CD14-positive monocyte (primary cell): ENCODE measurements around the gene CELF4. TPM values are rescaled to one million over a fixed set of nuclear protein-coding genes. Genes with fewer than 3 reads are reported as not detected.
A peak's percentile ranks its signal among the peaks of the same experiment; 100 is the strongest.

Experiments used
- DNase-seq, 3 donors: peaks; one replicate each; pipeline ENCODE4 v3.0.0-alpha.2; 2011 to 2022
- H2AFZ ChIP-seq: 2 replicates; pipeline ENCODE4 v1.6.0; 2012; ENCODE audit warnings: mild to moderate bottlenecking, low read depth, low read length, inconsistent platforms; ENCODE audit not compliant: insufficient read depth, poor library complexity, severe bottlenecking
- H3K27ac ChIP-seq, 2 donors: 1 replicate in 1 of 2; 2 replicates in 1 of 2; pipeline ENCODE4 v1.5.1; 2012 to 2013; ENCODE audit warnings: low read length in 2 of 2, control low read depth in 1 of 2, inconsistent platforms in 1 of 2, low read depth in 1 of 2, mild to moderate bottlenecking in 1 of 2
- H3K27me3 ChIP-seq, 2 donors: one replicate each; pipeline versions ENCODE4 v1.6.0 to v1.6.1; 2011 to 2013; ENCODE audit warnings: low read length in 2 of 2; ENCODE audit not compliant: control insufficient read depth in 2 of 2, insufficient read depth in 2 of 2
- H3K36me3 ChIP-seq, 2 donors: replicated peaks in 1 of 2; 1 replicate in 1 of 2; 2 replicates in 1 of 2; pipeline versions ENCODE4 v1.5.1 to v1.6.1; 2012 to 2013; ENCODE audit warnings: low read length in 2 of 2, control low read depth in 1 of 2, inconsistent platforms in 1 of 2, mild to moderate bottlenecking in 1 of 2; ENCODE audit not compliant: insufficient read depth in 2 of 2, control insufficient read depth in 1 of 2
- H3K4me1 ChIP-seq, 2 donors: 1 replicate in 1 of 2; 2 replicates in 1 of 2; pipeline versions ENCODE4 v1.5.1 to v1.6.1; 2012 to 2013; ENCODE audit warnings: low read length in 2 of 2, control low read depth in 1 of 2, inconsistent platforms in 1 of 2, mild to moderate bottlenecking in 1 of 2, moderate library complexity in 1 of 2; ENCODE audit not compliant: insufficient read depth in 2 of 2, control insufficient read depth in 1 of 2
- H3K4me2 ChIP-seq: replicated peaks from 2 replicates; pipeline ENCODE3; 2012; ENCODE audit warnings: low read length, moderate library complexity, mild to moderate bottlenecking; ENCODE audit not compliant: poor library complexity, severe bottlenecking; ENCODE audit errors: extremely low read depth
- H3K4me3 ChIP-seq, 3 experiments: fragments of 200-600 bp in 1 of 3; sonication (generic) in 1 of 3; replicated peaks in 1 of 3; 1 replicate in 2 of 3; 2 replicates in 1 of 3; pipeline ENCODE4 v1.5.1; 2011 to 2013; ENCODE audit warnings: low read length in 3 of 3, mild to moderate bottlenecking in 3 of 3, control low read depth in 2 of 3, low read depth in 2 of 3, inconsistent platforms in 1 of 3, moderate library complexity in 1 of 3
- H3K79me2 ChIP-seq: 2 replicates; pipeline ENCODE4 v1.6.0; 2012; ENCODE audit warnings: mild to moderate bottlenecking, control low read depth, inconsistent platforms, low read length, moderate library complexity; ENCODE audit not compliant: insufficient read depth
- H3K9ac ChIP-seq: 2 replicates; pipeline ENCODE4 v1.6.0; 2017; ENCODE audit warnings: low read length, mild to moderate bottlenecking; ENCODE audit not compliant: insufficient read depth, poor library complexity, severe bottlenecking
- H3K9me3 ChIP-seq, 2 donors: replicated peaks in 1 of 2; 1 replicate in 1 of 2; 2 replicates in 1 of 2; pipeline versions ENCODE4 v1.5.1 to v1.6.1; 2012 to 2013; ENCODE audit warnings: low read length in 2 of 2, control low read depth in 1 of 2; ENCODE audit not compliant: control insufficient read depth in 1 of 2, insufficient read depth in 1 of 2
- H4K20me1 ChIP-seq: 2 replicates; pipeline ENCODE4 v1.6.0; 2012; ENCODE audit warnings: mild to moderate bottlenecking, low read length, control low read depth, moderate library complexity; ENCODE audit not compliant: insufficient read depth
- H3K27ac Mint-ChIP-seq, 7 donors: one replicate each; pipeline ENCODE4 v1.8.0; 2020; ENCODE audit warnings: mild to moderate bottlenecking in 7 of 7, mixed read lengths in 7 of 7, moderate library complexity in 6 of 7, inconsistent platforms in 2 of 7
- H3K27me3 Mint-ChIP-seq, 3 donors: one replicate each; pipeline ENCODE4 v1.8.0; 2021 to 2022; ENCODE audit warnings: low read depth in 3 of 3, mild to moderate bottlenecking in 3 of 3, mixed read lengths in 3 of 3, moderate library complexity in 3 of 3, inconsistent platforms in 1 of 3
- H3K36me3 Mint-ChIP-seq, 2 donors: one replicate each; pipeline ENCODE4 v1.8.0; 2020; ENCODE audit warnings: mixed read lengths in 2 of 2, inconsistent platforms in 1 of 2, mild to moderate bottlenecking in 1 of 2
- H3K4me1 Mint-ChIP-seq: one replicate; pipeline ENCODE4 v1.8.0; 2020; ENCODE audit warnings: mild to moderate bottlenecking, mixed read lengths
- H3K4me3 Mint-ChIP-seq, 2 donors: one replicate each; pipeline ENCODE4 v1.8.0; 2020; ENCODE audit warnings: mild to moderate bottlenecking in 2 of 2, mixed read lengths in 2 of 2, moderate library complexity in 1 of 2
- H3K9me3 Mint-ChIP-seq, 7 donors: one replicate each; pipeline ENCODE4 v1.8.0; 2020 to 2022; ENCODE audit warnings: mixed read lengths in 7 of 7, mild to moderate bottlenecking in 6 of 7, moderate library complexity in 6 of 7, inconsistent platforms in 2 of 7
- WGBS: methylation state at CpG from one replicate; pipeline ENCODE4 v1.1.5; 2013; ENCODE audit warnings: missing lambda C conversion rate; ENCODE audit not compliant: insufficient coverage; 5-methylcytosine and 5-hydroxymethylcytosine counted together
- intact Hi-C, 2 donors: fragments of 100-400 bp; cut with micrococcal nuclease; formaldehyde crosslinking; loops; one replicate each; pipeline versions ENCODE4 v1.15.0 to v1.15.1; 2023
- polyA plus RNA-seq, 3 donors: library from polyadenylated mRNA; depleted of rRNA in 1 of 3; unstranded in 2 of 3; stranded (reverse) in 1 of 3; fragments of 300-500 nt in 2 of 3; fragments of >200 nt in 1 of 3; fragmentation: Illumina TruSeq in 2 of 3; gene quantifications; 1 replicate in 2 of 3; 2 replicates in 1 of 3; pipeline ENCODE4 v1.2.3, GENCODE V29; 2012 to 2021
- TF ChIP-seq, protein P1 (sequence below): fragments of 200-600 bp; IDR thresholded peaks from one replicate; pipeline ENCODE4 v1.8.0; 2022; ENCODE audit warnings: antibody characterized with exemption, mild to moderate bottlenecking

CELF4 gene
- polyA plus RNA-seq, 3 donors: not detected

GRCh38 chr18:37403100-37403781 is 162.4 kb downstream of the CELF4 start:
- H4K20me1 ChIP-seq: no peaks in the 10 kb centered on the region
- H3K4me2 ChIP-seq: no peak overlapping the region
- H3K79me2 ChIP-seq: no peaks in the 10 kb centered on the region
- no peaks in the 10 kb centered on the region for H3K4me1 ChIP-seq
- no peak overlapping the region for H3K4me3 Mint-ChIP-seq
- no peaks in the 10 kb centered on the region for H3K4me1 Mint-ChIP-seq
- H3K4me3 ChIP-seq: no peak overlapping the region
- peaks cover 0 to 3% (median 0%) of the 10 kb centered on the region in 7 donors for H3K9me3 Mint-ChIP-seq
- no peaks in the 10 kb centered on the region for H3K36me3 Mint-ChIP-seq
- intact Hi-C loops: no loop called here
- H3K9ac ChIP-seq: no peak overlapping the region
- DNase-seq: no peak
- no peaks in the 10 kb centered on the region for H3K9me3 ChIP-seq
- H3K27me3 Mint-ChIP-seq: peaks cover 3 to 6% (median 3%) of the 10 kb centered on the region in 3 donors
- H3K36me3 ChIP-seq: no peaks in the 10 kb centered on the region
- 92% methylated on average over 12 of the region's 20 CpGs for WGBS
- H3K27me3 ChIP-seq: no peaks in the 10 kb centered on the region
- H3K27ac ChIP-seq: no peak overlapping the region
- TF ChIP-seq, protein P1, sequence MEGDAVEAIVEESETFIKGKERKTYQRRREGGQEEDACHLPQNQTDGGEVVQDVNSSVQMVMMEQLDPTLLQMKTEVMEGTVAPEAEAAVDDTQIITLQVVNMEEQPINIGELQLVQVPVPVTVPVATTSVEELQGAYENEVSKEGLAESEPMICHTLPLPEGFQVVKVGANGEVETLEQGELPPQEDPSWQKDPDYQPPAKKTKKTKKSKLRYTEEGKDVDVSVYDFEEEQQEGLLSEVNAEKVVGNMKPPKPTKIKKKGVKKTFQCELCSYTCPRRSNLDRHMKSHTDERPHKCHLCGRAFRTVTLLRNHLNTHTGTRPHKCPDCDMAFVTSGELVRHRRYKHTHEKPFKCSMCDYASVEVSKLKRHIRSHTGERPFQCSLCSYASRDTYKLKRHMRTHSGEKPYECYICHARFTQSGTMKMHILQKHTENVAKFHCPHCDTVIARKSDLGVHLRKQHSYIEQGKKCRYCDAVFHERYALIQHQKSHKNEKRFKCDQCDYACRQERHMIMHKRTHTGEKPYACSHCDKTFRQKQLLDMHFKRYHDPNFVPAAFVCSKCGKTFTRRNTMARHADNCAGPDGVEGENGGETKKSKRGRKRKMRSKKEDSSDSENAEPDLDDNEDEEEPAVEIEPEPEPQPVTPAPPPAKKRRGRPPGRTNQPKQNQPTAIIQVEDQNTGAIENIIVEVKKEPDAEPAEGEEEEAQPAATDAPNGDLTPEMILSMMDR: no peak
- H3K27ac Mint-ChIP-seq: peak overlapping the region in 1 of 7 donors; percentile 33
- no peak overlapping the region for H2AFZ ChIP-seq

- no CpG with 5 or more reads among the region's 1 CpG for WGBS
These were observed 162.9 kb downstream of the CELF4 start for GRCh38 chr18:37402735-37403099.

More at GRCh38 chr18:37402735-37403099, 162.9 kb downstream of the CELF4 start:
- Histone ChIP-seq H3K27ac (no peak overlapping the region), H3K9ac (no peak overlapping the region), H3K4me3 (no peak overlapping the region), H3K79me2 (no peaks in the 10 kb centered on the region), H3K27me3 (no peaks in the 10 kb centered on the region), H3K36me3 (no peaks in the 10 kb centered on the region), H3K4me1 (no peaks in the 10 kb centered on the region), H4K20me1 (no peaks in the 10 kb centered on the region), H3K4me2 (no peak overlapping the region), H2AFZ (no peak overlapping the region), H3K9me3 (no peaks in the 10 kb centered on the region)
- intact Hi-C loops: no loop called here
- no peak for DNase-seq
- no peak overlapping the region for H3K27ac Mint-ChIP-seq
- TF ChIP-seq, protein P1: no peak
- H3K9me3 Mint-ChIP-seq: peaks cover 0 to 3% (median 0%) of the 10 kb centered on the region in 7 donors
- peaks cover 3 to 5% (median 3%) of the 10 kb centered on the region in 3 donors for H3K27me3 Mint-ChIP-seq
- no peaks in the 10 kb centered on the region for H3K36me3 Mint-ChIP-seq
- H3K4me3 Mint-ChIP-seq: no peak overlapping the region
- no peaks in the 10 kb centered on the region for H3K4me1 Mint-ChIP-seq
